Right cardiac atrium (tissue), 5 donors: ENCODE data around the gene VAX1. TPM values are rescaled to one million over a fixed set of nuclear protein-coding genes. Genes with fewer than 3 reads are reported as not detected.
"Not testable (repeated sequence)": the region's sequence is repeated elsewhere in the genome, so short reads cannot be mapped to it uniquely, and the experiment has no call there.

ENCODE experiments used
- ATAC-seq, 2 donors: fragments of 200-7000 bp; cut with Tn5 transposase; one replicate each; pipeline versions ENCODE4 v1.8.0 to v1.9.1; 2020; ENCODE audit warnings: moderate library complexity in 2 of 2, mild to moderate bottlenecking in 1 of 2
- DNase-seq, 3 donors: peaks; one replicate each; pipeline ENCODE4 v3.0.0-alpha.2; 2020
- H3K27ac ChIP-seq: one replicate; pipeline ENCODE4 v1.5.1; 2013; ENCODE audit warnings: mild to moderate bottlenecking, low read length, control low read depth, moderate library complexity
- H3K27me3 ChIP-seq: one replicate; pipeline ENCODE4 v1.6.1; 2013; ENCODE audit not compliant: control insufficient read depth, insufficient read depth
- H3K4me1 ChIP-seq: one replicate; pipeline ENCODE4 v1.6.1; 2013; ENCODE audit warnings: low read length; ENCODE audit not compliant: control insufficient read depth, insufficient read depth
- H3K4me3 ChIP-seq: one replicate; pipeline ENCODE4 v1.5.1; 2013; ENCODE audit warnings: low read length, control low read depth
- H3K9me3 ChIP-seq: one replicate; pipeline ENCODE4 v1.6.1; 2013; ENCODE audit warnings: low read length; ENCODE audit not compliant: control insufficient read depth
- WGBS: extraction: QIAGEN DNeasy Blood & Tissue Kit; methylation state at CpG from one replicate; pipeline ENCODE4 v1.1.7; 2013; 5-methylcytosine and 5-hydroxymethylcytosine counted together
- intact Hi-C, 4 donors: fragments of 100-400 bp; cut with DNase I; formaldehyde crosslinking; loops; one replicate each; pipeline versions ENCODE4 v1.11.0 to v1.14.0; 2022 to 2023
- long read RNA-seq, 4 donors: library from polyadenylated mRNA; unstranded; transcript quantifications; one replicate each; pipeline ENCODE4 v2.0.0, GENCODE V29; 2020 to 2021
- polyA plus RNA-seq: library from polyadenylated mRNA; stranded (reverse); fragments of 200-250 nt; gene quantifications from one replicate; pipeline ENCODE4 v1.2.3, GENCODE V29; 2013
- total RNA-seq, 4 donors: library from RNA; stranded (reverse); fragmentation: NEBNext Ultra II Directional; extraction: Animal tissue kit (Norgen Biotek cat#: 25700); gene quantifications; one replicate each; pipeline ENCODE4 v1.2.1, GENCODE V29; 2021
- donor health status: healthy with polysubstance abuse.
- donor health status: DM: no; HTN: yes; CAD: no.
- donor health status: DM: no; HTN: no; CAD: no.
- donor health status: DM: no; HTN: yes; CAD: no; lungs with severe emphysema.
- donor health status: DM: yes; HTN: yes; CAD: no.

The VAX1 gene, protein sequence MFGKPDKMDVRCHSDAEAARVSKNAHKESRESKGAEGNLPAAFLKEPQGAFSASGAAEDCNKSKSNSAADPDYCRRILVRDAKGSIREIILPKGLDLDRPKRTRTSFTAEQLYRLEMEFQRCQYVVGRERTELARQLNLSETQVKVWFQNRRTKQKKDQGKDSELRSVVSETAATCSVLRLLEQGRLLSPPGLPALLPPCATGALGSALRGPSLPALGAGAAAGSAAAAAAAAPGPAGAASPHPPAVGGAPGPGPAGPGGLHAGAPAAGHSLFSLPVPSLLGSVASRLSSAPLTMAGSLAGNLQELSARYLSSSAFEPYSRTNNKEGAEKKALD
- total RNA-seq (not detected), polyA plus RNA-seq (not detected)
- long read RNA-seq, donor 1 = 0 reads
- long read RNA-seq, donor 2 = 0 reads
- long read RNA-seq, donor 3 = 0 reads
- long read RNA-seq, donor 4 = 0 reads

DNA sequence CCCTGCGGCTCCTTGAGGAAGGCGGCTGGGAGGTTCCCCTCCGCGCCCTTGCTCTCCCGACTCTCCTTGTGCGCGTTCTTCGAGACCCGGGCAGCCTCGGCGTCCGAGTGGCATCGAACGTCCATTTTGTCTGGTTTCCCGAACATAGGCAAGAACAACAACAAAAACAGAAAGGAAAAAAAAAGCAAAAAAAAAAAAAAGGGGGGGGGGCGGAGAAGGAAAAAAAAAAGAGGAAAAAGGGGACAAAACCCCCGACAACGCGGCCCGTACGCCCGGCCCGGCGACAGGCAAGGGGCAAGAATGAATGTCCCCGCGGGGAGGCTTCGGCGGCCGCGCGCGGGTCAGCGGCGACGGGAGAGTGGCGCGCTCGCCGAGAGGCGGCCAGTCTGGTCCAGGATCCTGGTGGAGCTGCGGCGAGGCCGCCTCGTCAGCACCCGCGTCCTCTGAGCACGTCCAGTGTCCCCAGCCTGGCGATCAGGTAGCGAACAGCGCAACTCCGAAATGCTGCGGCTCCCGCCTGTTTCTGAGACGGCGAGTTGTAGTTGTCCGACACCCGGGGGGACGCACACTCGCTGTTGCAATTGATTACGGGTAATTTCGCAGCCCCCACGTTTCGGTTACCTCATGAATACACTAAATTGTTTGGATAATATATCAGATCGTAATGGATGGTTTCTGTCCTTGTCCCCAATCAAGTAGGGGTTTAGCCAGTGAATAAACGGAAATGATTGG, at the start of gene VAX1:
Gene VAX1, minus strand, starts transcription at position 360 of the 732 bp plus-strand sequence. Its CDS starts 214 bp downstream, at position 146.
- H3K4me1 ChIP-seq = no peaks in the 10 kb centered on the region
- H3K4me3 ChIP-seq = peak within 1 kb of the TSS; percentile 42
- H3K27ac ChIP-seq = no peak within 1 kb of the TSS
- no peak for DNase-seq
- ATAC-seq = no peak
- no peaks in the 10 kb centered on the region for H3K9me3 ChIP-seq
- H3K27me3 ChIP-seq = no peaks in the 10 kb centered on the region
- intact Hi-C loops = no loop called here
- 2% methylated on average over 65 of the region's 65 CpGs for WGBS

DNA sequence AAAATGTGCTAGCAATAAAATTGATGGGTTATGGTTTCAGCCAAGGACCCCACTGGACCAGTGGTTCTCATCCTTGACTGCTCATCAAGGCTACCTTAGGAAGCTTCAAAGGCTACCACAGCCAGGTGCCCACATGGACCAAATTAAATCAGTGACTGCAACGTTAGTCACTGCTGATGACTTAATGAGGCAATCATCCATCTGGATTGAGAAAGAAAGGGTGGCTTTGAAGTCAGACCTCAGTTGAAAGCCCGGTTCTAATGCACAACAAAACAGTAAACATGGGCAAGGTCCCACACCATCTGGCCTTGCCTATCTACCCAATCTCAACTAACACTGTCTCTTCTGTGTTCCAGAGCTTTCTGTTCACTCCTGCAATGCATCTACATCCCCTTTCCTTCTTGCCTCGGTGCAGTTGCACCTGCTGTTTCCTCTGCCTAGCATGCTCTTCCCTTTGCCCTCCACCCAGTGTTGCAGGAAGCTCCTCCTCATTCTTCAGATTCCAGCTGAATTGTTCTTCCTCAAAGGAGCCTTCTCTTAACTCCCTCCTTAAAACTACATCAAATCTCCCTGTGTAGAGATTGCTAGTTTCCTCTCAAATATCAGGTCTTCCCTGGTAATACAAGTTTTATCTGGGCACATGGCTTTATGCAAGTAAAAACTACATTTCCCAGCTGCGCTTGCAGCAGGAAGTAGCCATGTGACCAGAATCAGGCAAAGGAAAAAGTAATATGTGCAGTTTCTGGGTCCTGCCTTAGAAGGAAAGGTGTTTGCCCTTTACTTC, 49.0 kb upstream of the VAX1 start:
- intact Hi-C loops = no loop called here
- 68% methylated on average over 4 of the region's 4 CpGs for WGBS
- no peak for ATAC-seq
- Histone ChIP-seq H3K4me3 (no peak overlapping the region), H3K9me3 (no peaks in the 10 kb centered on the region), H3K27me3 (no peaks in the 10 kb centered on the region), H3K4me1 (no peaks in the 10 kb centered on the region), H3K27ac (no peak overlapping the region)
- DNase-seq = no peak

DNA sequence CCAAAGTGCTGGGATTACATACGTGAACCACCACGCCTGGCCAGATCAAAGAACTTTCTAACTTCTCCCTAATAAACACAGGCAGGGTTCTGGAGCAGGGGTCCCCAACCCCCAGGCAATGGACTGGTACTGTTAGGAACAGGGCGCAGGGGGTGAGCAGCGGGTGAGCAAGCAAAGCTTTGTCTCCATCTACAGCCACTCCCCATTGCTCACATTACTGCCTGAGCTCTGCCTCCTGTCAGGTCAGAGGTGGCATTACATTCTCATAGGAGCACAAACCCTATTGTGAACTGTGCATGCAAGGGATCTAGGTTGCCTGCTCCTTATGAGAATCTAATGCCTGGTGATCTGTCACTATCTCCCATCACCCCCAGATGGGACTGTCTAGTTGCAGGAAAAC, 47.7 kb upstream of the VAX1 start:
- H3K4me3 ChIP-seq, intact Hi-C loops, H3K27ac ChIP-seq, DNase-seq, H3K27me3 ChIP-seq, H3K4me1 ChIP-seq, H3K9me3 ChIP-seq, ATAC-seq: not testable (repeated sequence)
- 89% methylated on average over 4 of the region's 4 CpGs for WGBS

DNA sequence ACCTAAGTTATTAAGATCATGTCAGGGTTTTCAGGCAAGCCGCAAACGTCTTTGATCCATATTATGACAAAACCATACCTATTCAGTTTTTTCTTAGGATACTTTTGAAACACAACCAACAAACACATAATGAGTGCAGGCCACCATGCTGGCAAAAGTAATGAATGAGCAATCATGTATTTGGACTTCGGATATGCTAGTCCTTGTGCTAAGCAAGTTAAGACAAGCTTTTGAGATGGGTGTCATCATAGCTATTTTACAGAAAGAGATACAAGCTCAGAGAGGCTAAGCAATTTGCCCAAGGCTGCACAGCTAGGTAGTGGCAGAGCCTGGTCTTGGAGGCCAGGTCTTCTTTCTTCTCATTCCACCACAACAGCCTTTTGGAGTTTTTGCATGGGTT, 46.8 kb upstream of the VAX1 start:
- Histone ChIP-seq H3K4me1 (no peaks in the 10 kb centered on the region), H3K27me3 (no peaks in the 10 kb centered on the region), H3K27ac (no peak overlapping the region), H3K4me3 (no peak overlapping the region), H3K9me3 (no peaks in the 10 kb centered on the region)
- DNase-seq = no peak
- no peak for ATAC-seq
- intact Hi-C loops = no loop called here
- WGBS = 86% methylated on average over 3 of the region's 3 CpGs

DNA sequence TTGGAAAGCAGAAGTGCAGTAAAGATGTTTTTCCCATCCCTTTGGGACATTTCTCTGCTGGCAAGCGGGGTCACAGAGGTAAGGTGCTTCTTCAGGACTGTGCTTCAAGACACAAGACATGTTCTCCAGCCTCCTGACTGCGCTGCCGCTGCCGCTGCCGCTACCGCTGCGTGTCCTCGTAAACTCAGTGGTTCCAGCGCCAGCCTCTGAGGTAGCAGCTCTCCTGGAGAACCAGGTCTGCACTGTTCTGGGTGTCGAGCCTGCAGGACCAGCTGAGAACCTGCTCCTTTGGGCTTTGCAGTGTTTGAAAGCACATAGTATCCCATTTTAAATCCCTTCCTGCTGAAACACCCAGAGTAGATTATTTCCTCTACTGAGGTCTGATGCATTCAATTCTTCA, 46.2 kb upstream of the VAX1 start:
- WGBS = 90% methylated on average over 10 of the region's 10 CpGs
- intact Hi-C loops = no loop called here
- Histone ChIP-seq H3K4me1 (no peaks in the 10 kb centered on the region), H3K27ac (no peak overlapping the region), H3K4me3 (no peak overlapping the region), H3K27me3 (no peaks in the 10 kb centered on the region), H3K9me3 (no peaks in the 10 kb centered on the region)
- DNase-seq (no peak), ATAC-seq (no peak)

DNA sequence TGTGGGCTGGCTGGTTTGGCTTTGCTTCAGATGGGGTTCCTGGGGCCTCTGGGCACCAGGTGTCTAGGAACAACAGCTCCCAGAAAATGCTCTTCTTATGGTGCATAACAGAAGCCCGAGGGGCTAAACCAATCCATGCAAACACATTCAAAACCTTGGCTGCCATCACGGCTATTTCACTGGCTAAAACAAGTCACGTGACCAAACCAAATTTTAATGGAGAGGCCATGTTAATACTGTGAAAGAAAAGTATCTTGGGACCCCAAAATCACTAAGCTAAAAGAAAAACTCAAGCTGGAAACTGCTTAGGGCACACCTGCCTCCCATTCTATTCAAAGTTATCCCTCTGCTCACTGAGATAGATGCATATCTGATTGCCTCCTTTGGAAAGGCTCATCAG, 40.1 kb upstream of the VAX1 start:
- Histone ChIP-seq H3K4me1 (peaks cover 3% of the 10 kb centered on the region), H3K9me3 (no peaks in the 10 kb centered on the region), H3K27me3 (no peaks in the 10 kb centered on the region), H3K27ac (no peak overlapping the region), H3K4me3 (no peak overlapping the region)
- intact Hi-C loops = loop anchor here in 2 of 4 donors (5.0 to 10.0 kb wide), 2 partner anchors 381 to 493 kb away; no protein-coding TSS in a partner anchor
- no peak for DNase-seq
- no peak for ATAC-seq
- WGBS = 73% methylated on average over 3 of the region's 3 CpGs

DNA sequence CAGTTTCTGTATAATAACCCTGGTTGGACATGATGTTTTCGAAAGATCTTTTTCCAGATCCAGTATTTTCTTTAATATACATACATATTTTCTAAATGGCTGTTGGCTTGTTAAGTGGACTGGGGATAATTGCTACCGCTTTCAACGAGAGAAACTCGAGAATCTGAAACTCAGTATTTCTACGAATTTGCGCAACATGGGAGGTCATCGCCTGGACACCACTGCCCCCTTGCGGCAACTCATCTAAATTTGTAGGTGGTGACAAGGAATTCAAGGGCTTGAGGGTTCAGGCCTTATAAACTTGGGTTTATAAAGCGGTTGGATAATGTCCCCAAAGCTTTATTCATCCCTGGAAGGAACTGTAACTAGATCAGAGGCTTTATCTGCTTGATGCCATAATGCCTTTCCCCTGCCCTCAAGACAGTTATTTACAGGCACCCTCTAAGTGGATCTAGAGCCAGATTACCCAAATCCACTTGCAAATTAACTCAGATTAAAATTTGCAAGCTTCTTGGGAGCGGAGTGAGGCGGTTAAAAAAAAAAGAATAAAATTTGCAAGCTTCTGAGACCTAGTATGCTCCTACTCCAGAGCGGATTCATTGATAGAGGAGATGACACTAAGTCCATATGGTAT, 37.9 kb upstream of the VAX1 start:
- no peaks in the 10 kb centered on the region for H3K27me3 ChIP-seq
- peaks cover 3% of the 10 kb centered on the region for H3K4me1 ChIP-seq
- 18% methylated on average over 12 of the region's 12 CpGs for WGBS
- peak overlapping the region; percentile 23 for H3K4me3 ChIP-seq
- no peak overlapping the region for H3K27ac ChIP-seq
- intact Hi-C loops = loop anchor here (2.0 to 10.0 kb wide), 4 partner anchors 377 to 491 kb away; no protein-coding TSS in a partner anchor
- ATAC-seq = peak; percentile 57 to 80
- no peaks in the 10 kb centered on the region for H3K9me3 ChIP-seq
- DNase-seq = peak; percentile 76 to 90 (median 85)

DNA sequence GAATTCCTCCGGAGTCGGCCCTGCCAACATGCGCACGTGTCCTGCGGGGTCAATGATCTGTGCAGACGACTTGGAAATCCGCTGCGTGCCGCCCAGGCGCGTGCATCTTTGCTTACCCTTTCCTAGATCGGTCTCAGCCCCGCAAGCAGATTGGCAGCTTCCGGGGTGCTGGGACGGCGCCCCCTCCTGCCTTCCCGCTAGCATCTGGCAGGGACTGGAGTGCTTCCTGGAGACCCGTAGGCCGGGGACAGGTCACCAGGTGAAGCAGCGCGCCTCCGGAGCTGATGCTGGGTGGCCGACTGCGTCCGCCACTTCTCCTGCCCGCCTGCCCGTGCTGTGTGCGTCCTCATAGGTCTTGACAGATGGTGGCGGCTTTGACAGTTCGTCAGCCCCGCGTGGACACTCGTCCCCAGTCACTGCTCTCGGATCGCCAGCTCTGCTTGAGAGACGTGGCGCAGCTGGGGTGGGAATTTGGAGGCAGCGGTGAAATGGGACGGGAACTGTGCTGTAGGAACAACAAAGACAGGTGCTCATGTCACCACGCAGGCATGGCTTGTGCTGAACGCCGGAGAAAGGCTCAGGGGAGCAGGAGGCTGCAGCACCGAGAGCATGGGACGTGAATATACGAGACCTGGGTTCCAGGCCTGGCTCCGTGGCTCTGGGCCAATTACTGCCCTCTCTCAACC, 37.3 kb upstream of the VAX1 start:
- peak; percentile 44 to 50 for ATAC-seq
- 1% methylated on average over 46 of the region's 46 CpGs for WGBS
- no peak overlapping the region for H3K27ac ChIP-seq
- peaks cover 3% of the 10 kb centered on the region for H3K4me1 ChIP-seq
- intact Hi-C loops = loop anchor here (2.0 to 10.0 kb wide), 4 partner anchors 377 to 491 kb away; no protein-coding TSS in a partner anchor
- peak; percentile 34 to 63 (median 61) for DNase-seq
- H3K27me3 ChIP-seq = no peaks in the 10 kb centered on the region
- no peaks in the 10 kb centered on the region for H3K9me3 ChIP-seq
- H3K4me3 ChIP-seq = peak overlapping the region; percentile 23

DNA sequence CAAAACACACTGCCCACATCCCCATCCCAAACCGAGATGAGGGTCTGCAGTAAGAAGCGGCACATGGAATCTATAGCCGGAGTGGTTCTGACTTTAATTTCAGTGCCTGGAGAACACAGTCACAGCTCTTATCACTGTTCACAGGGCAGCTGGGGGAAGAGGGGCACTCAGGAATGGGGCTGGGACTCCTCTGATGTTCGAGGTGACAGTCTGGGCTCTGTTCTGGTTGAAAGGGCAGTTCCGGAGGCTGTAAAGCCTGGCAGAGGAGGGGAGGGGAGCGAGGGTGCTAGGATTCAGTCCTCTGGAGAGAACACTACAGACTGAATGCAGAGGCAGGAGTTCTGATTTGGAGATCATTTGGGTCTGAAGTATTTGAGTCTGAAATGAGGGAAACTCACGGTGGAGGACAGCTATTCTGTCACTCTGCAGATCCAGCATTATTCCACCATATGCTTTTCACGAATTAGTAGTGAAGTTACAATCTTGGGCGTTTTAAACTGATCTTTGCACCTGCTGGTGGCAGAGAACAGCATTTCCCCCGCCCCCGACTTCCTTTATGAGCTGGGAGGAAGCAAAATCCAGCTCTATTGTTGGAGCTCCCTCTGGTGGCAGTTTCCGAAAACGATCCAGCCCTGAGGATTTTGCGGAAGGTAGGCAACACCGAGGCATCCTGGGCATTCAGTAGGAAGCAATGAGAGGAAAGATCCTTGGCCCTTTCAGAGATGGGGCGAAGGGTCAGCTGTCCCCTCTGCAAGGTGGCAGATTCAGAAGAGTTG, 36.6 kb upstream of the VAX1 start:
- Histone ChIP-seq H3K4me1 (peaks cover 3% of the 10 kb centered on the region), H3K9me3 (no peaks in the 10 kb centered on the region), H3K27me3 (no peaks in the 10 kb centered on the region), H3K4me3 (peak overlapping the region; percentile 23), H3K27ac (no peak overlapping the region)
- DNase-seq = peak; percentile 65 to 88 (median 82)
- peak; percentile 86 to 91 for ATAC-seq
- 8% methylated on average over 16 of the region's 16 CpGs for WGBS
- intact Hi-C loops = loop anchor here (2.0 to 10.0 kb wide), 4 partner anchors 376 to 490 kb away; no protein-coding TSS in a partner anchor
